ENCODE measurements around the gene TUT1. TPM values are rescaled to one million over a fixed set of nuclear protein-coding genes. Genes with fewer than 3 reads are reported as not detected.

Gene TUT1
- total and polyA plus RNA-seq, 4 donors: 5.6 to 15.8 (median 13.7) TPM

DNA sequence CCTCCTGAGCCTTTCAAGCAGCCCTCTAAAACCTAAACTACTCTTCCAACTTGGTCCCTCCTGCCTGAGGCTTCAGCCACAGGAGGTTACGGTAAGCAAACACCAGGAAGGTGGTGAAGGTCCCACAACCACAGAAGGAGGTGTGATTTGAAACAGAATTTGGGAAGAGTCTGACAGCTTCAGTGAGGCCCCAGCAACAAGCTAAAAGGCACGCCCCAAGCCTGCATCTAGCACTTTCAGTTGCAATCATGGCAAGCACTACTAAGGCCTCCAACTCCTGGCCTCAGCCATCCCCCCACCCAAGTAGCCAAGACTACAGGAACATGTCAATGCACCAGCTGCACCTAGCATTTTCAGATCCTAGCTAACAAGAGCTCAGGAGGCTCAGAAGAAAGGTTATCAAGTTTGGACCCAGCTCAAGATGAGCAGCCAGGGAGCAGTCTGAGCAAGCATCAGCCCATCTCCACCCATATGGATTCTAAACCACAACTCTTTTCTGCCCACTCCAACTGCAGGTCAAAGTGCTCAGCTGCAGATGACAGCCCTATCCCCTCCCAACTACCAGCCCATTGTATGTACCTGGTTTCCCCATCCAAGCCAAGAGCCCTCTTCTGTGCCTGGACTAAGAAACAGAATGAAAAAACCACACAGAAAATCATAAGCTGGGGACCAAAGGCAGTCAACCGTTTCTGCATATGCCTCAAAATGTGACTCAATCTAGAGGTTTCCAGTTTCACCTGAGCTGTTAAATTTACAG is 34.3 kb downstream of the TUT1 start:
- Histone ChIP-seq H3K4me1 (ENCODE audit: control insufficient read depth in 4 of 4, insufficient read depth in 4 of 4, low read length in 3 of 4) (peaks cover 6 to 53% (median 41%) of the 10 kb centered on the region in 4 donors), H3K36me3 (ENCODE audit: control insufficient read depth in 4 of 4, insufficient read depth in 3 of 4, low read depth in 1 of 4, low read length in 3 of 4) (peaks cover 5 to 24% (median 15%) of the 10 kb centered on the region in 4 donors), H3K9me3 (ENCODE audit: control insufficient read depth in 4 of 4, low read length in 3 of 4) (no peaks in the 10 kb centered on the region), H3K27ac (ENCODE audit: low read depth in 1 of 2, low read length in 2 of 2) (peak overlapping the region; percentile 60 to 75), H3K4me3 (ENCODE audit: low read depth in 1 of 3, low read length in 3 of 3) (no peak overlapping the region), H3K9ac (ENCODE audit: low read depth in 1 of 2, low read length in 2 of 2) (no peak overlapping the region), H3K27me3 (ENCODE audit: control insufficient read depth in 4 of 4, insufficient read depth in 4 of 4, low read length in 3 of 4) (no peaks in the 10 kb centered on the region)
- TF ChIP-seq TAF1 (conservative IDR thresholded peaks at IDR 0.05) (no peak), RXRA (IDR thresholded peaks at IDR 0.05) (no peak), EGR1 (IDR thresholded peaks at IDR 0.05; ENCODE audit: low read depth in 2 of 2) (no peak), SP1 (IDR thresholded peaks at IDR 0.05) (no peak), NR2F2 (IDR thresholded peaks at IDR 0.05) (no peak), HNF4G (IDR thresholded peaks at IDR 0.05) (no peak), YY1 (IDR thresholded peaks at IDR 0.05) (no peak), FOXA2 (IDR thresholded peaks at IDR 0.05) (no peak), JUND (IDR thresholded peaks at IDR 0.05) (no peak), GABPA (IDR thresholded peaks at IDR 0.05 in 1 of 2, conservative IDR thresholded peaks at IDR 0.05 in 1 of 2) (no peak), FOXA1 (IDR thresholded peaks at IDR 0.05) (no peak), RAD21 (IDR thresholded peaks at IDR 0.05) (no peak), HNF4A (conservative IDR thresholded peaks at IDR 0.05) (no peak)
- TF ChIP-seq, protein P1, sequence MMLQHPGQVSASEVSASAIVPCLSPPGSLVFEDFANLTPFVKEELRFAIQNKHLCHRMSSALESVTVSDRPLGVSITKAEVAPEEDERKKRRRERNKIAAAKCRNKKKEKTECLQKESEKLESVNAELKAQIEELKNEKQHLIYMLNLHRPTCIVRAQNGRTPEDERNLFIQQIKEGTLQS (IDR thresholded peaks at IDR 0.05): no peak
- TF ChIP-seq, protein P2, sequence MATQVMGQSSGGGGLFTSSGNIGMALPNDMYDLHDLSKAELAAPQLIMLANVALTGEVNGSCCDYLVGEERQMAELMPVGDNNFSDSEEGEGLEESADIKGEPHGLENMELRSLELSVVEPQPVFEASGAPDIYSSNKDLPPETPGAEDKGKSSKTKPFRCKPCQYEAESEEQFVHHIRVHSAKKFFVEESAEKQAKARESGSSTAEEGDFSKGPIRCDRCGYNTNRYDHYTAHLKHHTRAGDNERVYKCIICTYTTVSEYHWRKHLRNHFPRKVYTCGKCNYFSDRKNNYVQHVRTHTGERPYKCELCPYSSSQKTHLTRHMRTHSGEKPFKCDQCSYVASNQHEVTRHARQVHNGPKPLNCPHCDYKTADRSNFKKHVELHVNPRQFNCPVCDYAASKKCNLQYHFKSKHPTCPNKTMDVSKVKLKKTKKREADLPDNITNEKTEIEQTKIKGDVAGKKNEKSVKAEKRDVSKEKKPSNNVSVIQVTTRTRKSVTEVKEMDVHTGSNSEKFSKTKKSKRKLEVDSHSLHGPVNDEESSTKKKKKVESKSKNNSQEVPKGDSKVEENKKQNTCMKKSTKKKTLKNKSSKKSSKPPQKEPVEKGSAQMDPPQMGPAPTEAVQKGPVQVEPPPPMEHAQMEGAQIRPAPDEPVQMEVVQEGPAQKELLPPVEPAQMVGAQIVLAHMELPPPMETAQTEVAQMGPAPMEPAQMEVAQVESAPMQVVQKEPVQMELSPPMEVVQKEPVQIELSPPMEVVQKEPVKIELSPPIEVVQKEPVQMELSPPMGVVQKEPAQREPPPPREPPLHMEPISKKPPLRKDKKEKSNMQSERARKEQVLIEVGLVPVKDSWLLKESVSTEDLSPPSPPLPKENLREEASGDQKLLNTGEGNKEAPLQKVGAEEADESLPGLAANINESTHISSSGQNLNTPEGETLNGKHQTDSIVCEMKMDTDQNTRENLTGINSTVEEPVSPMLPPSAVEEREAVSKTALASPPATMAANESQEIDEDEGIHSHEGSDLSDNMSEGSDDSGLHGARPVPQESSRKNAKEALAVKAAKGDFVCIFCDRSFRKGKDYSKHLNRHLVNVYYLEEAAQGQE (IDR thresholded peaks at IDR 0.05): no peak
- TF ChIP-seq, protein P3, sequence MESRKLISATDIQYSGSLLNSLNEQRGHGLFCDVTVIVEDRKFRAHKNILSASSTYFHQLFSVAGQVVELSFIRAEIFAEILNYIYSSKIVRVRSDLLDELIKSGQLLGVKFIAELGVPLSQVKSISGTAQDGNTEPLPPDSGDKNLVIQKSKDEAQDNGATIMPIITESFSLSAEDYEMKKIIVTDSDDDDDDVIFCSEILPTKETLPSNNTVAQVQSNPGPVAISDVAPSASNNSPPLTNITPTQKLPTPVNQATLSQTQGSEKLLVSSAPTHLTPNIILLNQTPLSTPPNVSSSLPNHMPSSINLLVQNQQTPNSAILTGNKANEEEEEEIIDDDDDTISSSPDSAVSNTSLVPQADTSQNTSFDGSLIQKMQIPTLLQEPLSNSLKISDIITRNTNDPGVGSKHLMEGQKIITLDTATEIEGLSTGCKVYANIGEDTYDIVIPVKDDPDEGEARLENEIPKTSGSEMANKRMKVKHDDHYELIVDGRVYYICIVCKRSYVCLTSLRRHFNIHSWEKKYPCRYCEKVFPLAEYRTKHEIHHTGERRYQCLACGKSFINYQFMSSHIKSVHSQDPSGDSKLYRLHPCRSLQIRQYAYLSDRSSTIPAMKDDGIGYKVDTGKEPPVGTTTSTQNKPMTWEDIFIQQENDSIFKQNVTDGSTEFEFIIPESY (IDR thresholded peaks at IDR 0.05): no peak
- TF ChIP-seq, protein P4, sequence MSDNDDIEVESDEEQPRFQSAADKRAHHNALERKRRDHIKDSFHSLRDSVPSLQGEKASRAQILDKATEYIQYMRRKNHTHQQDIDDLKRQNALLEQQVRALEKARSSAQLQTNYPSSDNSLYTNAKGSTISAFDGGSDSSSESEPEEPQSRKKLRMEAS (IDR thresholded peaks at IDR 0.05): no peak
- TF ChIP-seq, protein P5, sequence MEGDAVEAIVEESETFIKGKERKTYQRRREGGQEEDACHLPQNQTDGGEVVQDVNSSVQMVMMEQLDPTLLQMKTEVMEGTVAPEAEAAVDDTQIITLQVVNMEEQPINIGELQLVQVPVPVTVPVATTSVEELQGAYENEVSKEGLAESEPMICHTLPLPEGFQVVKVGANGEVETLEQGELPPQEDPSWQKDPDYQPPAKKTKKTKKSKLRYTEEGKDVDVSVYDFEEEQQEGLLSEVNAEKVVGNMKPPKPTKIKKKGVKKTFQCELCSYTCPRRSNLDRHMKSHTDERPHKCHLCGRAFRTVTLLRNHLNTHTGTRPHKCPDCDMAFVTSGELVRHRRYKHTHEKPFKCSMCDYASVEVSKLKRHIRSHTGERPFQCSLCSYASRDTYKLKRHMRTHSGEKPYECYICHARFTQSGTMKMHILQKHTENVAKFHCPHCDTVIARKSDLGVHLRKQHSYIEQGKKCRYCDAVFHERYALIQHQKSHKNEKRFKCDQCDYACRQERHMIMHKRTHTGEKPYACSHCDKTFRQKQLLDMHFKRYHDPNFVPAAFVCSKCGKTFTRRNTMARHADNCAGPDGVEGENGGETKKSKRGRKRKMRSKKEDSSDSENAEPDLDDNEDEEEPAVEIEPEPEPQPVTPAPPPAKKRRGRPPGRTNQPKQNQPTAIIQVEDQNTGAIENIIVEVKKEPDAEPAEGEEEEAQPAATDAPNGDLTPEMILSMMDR (IDR thresholded peaks at IDR 0.05; ENCODE audit: low read depth, low read length, missing input control): no peak
- no peak for DNase-seq (ENCODE audit: low spot score)
- WGBS: 70% methylated on average over 3 of the region's 3 CpGs

Measured in liver (tissue), 9 donors.